Renal pelvis (tissue), 4 donors: Measurements from ENCODE around the gene ZNF205. TPM values are rescaled to one million over a fixed set of nuclear protein-coding genes. Genes with fewer than 3 reads are reported as not detected.

Experiments used
- DNase-seq: peaks from one replicate; pipeline ENCODE4 v3.0.0-alpha.2; 2013
- polyA plus RNA-seq, 3 donors: library from polyadenylated mRNA; unstranded; fragments of 120-200 nt; gene quantifications; one replicate each; pipeline ENCODE4 v1.2.1, GENCODE V29; 2013; ENCODE audit not compliant: insufficient read length in 3 of 3

Gene ZNF205
- polyA plus RNA-seq, 3 donors, result 16.2 to 20.3 (median 20.2) TPM

DNA sequence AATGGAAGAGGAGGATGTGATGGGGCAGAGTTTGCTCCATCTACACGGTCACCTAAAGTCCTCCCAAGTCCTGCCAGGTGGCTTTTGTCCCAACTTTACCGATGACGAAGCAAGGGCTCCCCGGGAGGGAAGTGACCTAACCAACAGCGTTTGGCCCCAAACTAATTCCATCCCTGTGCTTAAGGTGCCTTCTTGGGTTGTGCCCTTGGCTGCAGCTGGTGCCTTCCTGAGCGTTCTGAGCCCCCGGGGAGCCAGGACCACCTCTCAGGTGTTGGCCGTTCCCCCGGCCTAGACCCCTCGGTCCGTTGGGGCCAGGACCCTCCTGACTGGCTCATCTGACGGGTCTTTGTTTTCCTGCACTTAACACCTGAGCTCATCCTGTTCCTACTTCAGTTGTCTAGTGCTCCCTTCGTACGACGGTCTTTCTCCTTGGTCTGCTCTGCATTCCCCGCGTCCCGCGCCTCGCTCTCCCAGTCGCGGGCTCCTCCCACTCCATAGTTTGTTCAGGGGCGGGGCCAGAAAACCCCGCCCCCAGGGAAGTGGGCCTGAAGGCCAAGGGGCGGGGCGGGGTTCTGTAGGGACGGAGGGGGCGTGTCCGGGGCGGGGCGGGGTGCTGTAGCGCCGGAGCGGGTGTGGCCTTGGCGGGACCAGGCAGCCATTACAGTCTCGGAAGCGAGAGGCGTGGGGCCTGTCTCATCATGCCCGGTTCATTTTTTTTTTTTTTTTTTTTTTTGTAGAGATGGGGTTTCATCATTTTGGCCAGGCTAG lies 12.5 kb upstream of the ZNF205 start:
- peak; percentile 82 for DNase-seq

DNA sequence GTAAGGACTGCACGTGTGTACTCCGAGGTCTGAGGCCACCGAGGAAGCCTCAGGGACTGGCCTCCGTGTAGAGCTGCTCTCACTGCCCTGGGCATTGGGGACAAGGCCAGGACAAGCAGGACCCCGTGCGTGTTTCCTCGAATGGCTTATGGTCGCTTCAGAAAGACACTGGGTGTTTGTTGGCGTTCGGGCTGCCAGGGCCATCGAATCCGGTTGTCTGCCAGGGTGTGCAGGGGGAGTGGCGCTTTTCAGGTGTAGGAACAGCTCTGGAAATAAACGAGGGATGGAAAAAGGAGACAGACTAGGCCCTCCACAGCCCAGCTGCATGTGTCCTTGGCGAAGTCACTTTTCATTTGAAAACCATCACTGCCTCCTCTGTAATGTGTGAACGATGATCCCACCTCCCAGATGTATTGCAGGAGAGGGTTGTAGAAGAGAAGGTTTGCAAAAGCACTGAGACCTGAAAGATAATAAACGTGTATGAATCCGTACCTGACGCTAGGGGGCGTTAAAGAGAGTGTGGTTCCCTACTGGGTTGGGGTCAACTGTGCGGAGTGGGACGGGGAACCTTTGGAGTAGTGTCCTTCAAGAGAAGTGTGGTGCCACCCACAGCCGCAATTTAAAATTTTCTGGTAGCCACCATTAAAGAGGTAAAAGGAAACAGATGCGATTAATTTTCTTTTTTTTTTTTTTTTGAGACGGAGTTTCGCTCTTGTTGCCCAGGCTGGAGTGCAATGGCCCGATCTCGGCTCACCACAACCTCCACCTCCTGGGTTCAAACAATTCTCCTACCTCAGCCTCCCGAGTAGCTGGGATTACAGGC lies 11.2 kb upstream of the ZNF205 start:
- no peak for DNase-seq

DNA sequence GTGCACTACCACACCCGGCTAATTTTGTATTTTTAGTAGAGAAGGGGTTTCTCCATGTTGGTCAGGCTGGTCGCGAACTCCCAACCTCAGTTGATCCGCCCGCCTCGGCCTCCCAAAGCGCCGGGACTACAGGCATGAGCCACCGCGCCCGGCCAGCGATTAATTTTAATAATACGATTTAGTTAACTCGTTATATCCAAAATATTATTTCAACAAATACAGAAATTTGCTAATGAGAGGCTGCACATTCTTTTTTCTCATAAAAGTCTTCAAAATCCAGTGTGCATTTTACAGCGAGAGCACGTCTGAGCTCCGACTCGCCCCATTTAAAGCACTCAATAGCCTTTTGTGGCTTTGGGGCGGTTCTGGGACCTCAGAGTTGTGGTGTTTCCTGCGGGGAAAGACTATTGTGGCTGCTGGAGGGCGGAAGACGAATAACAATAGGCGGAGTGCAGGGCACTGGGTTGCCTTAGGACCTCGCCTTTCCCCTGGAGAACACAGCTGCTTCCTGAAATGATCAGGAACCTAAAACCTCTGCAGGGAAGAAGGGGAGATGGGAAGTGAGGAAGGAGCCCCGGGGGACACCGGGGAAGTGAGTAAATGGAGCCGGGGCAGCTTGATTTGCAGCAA lies 10.4 kb upstream of the ZNF205 start:
- DNase-seq, result no peak

DNA sequence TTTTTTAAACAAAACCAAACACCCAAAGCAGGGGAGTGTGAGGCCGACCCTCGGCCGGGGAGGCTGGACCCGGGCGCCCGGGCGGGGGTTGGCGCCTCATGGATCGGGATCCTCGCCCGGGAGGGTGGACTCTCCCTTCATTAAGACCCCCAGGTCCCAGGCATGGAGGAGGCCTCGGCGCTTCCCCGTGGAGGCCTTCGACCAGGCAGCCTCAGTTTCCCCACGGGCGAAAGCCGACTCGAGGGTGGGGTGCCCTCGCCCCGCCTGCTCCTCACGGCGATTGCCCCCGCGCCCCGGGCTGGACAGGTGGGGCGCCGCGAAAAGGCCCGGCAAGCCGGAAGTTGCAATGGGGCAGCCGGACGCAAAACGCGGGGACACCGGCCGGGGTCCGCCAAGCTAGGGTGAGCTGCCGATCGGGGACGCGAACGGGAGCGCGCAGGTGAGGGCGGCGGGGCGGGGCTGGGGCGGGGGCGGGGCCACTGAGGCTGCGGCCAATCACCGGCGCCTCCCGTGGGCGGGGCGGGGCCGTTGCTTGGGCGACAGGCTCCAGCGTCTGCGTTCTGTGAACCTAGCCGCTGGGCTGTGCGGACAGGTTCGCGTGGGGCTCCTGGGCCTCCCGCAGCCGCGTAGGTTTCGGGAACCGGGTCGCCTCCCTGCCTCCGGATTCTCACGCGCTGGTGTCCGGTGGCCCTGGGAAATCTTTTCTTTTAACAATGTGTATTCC lies 6.0 kb upstream of the ZNF205 start:
- DNase-seq, result peak; percentile 90

DNA sequence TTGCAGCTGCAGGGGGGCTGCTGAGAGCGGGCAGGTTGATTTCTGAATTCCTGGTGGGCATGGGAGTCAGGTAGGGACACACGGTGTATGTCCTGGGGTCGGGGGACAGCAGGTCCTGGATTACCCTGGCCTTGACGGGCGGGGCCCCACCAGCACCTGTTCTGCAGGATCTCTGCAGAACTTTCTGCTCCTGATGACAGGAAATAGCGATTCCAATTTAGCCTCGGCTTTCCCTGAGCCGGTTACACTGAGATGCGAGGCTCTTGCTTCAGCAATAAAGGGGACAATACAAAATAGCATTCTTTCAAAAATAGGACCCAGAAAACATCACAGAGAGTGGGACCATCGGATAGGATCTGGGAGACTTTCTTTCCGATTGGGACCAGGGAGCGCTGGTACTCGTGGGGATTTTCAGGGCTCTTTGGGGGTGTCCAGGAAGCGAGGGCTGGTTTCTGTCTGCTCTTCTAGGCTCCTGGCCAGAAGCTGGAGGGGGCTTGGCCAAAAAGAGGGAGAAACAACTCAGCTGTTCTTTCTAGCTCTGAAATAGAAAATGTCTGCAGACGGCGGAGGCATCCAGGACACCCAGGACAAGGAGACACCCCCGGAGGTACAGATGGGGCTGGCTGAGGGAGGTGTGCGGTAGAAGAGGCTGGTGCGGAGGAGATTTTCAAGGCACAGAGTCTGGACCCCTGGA lies 642 bp downstream of the ZNF205 start:
- no peak for DNase-seq

DNA sequence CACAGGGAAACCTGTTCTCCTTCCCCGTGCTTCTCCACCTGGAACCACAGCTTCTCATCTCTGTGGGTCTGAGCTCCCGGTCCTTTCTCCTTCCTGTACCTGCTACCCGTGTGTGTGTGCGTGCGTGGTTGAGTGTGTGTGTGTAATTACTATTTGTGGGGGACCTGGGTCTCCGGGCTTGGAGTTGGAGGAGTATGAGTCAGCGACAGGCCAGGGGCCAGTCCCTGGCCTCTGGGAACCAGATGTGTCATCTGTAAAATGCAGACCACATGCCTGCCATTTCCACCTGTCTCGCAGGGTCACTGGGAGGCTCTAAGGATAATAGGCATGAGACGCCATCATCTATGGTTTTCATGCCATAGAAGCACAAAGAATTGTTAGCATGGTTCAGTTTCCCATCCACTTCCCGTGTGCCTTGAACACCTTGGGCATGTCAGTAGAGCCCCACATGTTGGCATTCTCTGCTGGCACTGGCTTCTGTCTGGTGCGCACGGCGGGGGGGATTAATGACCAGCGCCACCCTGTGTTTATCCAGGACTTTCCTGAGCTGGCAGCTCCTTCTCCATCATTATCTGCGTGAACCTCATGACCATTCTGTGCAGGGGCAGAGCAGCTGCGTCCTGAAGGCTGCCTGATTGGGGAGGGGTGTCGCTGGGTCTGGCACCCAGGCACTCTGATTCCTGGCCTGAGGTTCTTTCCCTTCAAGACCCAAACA lies 1.5 kb downstream of the ZNF205 start:
- no peak for DNase-seq

DNA sequence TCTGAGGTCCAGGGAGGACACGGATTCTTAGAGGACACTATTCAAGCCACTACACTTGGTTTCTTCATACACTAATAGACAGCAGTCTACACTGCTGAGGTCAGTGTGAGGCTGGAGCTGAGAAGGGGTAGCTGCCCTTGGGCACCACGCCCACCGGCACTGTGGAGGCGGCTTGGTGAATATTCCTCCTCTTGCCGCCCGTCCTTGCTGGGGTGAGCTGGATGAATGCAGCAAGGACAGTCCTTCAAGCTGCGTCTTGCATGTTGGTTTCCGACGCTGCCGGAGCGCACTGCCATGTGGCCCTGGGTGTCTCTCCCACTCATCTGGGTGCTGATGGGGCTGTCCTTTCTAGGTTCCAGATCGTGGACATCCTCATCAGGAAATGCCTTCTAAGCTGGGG lies 2.6 kb downstream of the ZNF205 start:
- DNase-seq, result no peak

DNA sequence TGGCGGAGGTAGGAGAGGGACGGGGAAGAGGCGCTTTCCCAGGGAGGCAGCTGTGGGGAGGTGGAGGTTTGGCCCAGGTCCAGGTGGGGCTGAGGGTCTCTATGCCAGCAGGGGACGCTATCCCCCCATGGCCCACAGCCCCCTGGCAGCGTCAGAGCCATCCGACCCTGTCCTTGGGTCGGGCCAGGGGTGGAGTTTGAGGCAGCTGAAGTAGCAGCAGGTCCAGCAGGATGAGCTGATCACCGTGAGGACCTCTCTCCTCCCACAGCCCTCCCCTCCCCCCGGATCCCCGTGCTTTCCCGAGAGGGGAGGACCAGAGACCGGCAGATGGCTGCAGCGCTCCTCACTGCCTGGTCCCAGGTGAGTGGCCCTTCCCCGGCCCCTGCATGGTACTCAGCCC lies 3.2 kb downstream of the ZNF205 start:
- no peak for DNase-seq

DNA sequence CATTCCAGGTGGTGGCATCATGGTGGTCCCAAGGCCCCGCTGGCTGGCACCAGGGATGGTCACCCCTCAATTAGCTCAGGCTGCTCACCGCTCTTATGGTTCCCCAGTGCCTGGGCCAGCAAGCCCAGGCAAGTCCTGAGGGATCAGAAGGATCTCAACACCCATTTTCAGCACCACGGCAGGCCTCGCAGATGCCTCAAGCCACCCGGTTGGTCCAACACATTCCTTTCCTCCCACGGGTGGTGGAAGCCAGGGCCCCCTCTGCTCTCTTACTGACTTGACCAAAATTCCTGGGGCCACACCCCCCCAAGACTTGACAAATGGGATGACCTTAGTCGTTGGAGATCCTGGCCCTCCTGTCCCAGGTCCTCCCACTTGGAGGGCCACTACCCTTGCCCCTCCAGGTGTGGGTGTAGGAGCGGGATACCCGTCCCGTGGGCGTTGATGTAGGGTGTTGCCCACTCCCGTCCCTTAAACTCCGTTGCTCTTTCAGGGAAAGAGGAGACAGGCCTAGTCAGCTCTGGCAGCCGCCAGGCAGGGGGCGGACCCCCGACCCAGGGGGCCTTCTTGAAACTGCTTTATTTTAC lies 5.9 kb downstream of the ZNF205 start:
- DNase-seq, result no peak

DNA sequence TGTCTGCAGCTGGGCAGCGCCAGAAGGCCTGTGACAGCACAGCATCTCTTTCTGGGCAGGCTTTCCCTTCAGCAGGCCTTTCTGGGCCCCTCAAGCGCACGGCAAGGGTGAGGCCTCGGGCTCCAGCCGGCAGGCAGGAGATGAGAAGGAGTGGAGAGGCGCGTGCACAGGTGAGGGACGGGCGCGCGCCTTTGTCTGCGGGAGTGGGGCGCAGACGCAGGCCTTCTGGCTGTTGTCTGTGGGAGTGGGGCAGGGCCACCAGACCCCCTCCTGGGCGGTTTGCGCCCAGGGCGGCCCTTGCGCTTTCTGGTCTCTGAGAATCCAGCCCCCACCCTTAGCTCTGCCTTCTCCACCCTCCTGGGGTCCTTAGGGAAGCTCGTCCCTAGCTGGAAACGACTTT lies 6.5 kb downstream of the ZNF205 start:
- no peak for DNase-seq

DNA sequence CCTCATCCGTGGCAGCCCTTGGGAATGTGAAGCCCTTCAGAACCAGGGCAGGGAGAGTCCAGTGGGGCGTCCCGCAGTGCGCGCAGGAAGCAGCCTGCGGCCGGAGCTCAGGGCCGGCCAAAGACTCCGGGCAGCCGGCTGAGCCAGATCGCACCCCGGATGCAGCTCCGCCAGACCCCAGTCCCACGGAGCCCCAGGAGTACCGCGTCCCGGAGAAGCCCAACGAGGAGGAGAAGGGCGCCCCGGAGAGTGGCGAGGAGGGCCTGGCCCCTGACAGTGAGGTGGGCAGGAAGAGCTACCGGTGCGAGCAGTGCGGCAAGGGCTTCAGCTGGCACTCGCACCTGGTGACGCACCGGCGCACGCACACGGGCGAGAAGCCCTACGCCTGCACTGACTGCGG lies 6.9 kb downstream of the ZNF205 start:
- DNase-seq, result no peak

DNA sequence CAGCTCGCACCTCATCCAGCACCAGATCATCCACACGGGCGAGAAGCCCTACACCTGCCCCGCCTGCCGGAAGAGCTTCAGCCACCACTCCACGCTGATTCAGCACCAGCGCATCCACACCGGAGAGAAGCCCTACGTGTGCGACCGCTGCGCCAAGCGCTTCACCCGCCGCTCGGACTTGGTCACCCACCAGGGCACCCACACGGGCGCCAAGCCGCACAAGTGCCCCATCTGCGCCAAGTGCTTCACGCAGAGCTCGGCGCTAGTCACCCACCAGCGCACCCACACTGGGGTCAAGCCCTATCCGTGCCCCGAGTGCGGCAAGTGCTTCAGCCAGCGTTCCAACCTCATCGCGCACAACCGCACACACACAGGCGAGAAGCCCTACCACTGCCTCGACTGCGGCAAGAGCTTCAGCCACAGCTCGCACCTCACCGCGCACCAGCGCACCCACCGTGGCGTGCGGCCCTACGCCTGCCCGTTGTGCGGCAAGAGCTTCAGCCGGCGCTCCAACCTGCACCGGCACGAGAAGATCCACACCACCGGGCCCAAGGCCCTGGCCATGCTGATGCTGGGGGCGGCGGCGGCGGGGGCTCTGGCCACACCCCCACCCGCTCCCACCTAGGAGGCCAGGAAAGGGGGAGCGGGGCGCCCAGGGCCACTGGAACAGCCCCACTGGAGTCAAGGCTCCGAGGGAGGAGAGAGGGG lies 7.5 kb downstream of the ZNF205 start:
- DNase-seq, result no peak

DNA sequence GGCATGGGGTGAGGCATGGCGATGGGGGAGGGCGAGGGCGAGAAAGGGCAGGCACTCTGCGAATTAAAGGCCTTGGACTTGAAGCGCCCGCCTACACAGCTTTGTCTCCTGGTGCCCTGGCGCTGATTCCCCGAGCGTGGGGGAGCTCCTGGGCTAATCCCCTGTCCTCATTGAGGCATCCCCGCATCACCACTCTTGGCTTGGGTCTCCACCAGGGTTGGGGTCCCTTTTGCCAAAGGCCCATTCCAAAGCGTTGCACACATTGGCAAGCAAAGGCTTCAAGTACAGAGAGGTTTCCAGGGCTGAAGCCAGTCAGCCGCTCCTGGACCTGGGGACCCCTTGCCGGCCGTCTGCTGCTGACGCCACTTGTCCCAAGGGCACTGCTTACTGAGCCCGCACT lies 8.0 kb downstream of the ZNF205 start:
- no peak for DNase-seq

DNA sequence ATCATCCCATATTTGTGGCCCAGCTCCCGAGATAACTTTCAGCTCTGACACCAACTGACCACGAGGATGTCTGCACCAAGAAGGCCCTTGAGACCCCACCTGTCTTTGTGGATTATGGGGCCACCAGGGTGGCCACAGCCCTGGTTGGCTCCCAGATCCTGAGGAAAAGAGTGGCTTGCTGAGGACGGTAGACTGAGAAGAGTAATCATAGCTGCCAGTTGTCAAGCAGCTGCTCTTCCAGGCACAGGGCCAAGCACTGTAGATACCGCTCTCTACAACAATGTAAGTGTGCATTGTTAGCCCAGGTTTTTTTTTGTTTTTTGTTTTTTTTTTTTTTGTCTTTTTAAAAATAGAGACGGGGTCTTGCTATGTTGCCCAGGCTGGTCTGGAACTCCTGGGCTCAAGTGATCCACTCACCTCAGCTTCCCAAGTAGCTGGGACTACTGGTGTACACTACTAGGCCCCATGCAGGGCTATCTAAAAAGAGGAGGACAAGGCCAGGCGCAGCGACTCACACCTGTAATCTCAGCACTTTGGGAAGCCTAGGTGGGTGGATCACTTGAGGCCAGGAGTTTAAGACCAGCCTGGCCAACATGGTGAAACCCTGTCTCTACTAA lies 9.6 kb downstream of the ZNF205 start:
- DNase-seq, result no peak

DNA sequence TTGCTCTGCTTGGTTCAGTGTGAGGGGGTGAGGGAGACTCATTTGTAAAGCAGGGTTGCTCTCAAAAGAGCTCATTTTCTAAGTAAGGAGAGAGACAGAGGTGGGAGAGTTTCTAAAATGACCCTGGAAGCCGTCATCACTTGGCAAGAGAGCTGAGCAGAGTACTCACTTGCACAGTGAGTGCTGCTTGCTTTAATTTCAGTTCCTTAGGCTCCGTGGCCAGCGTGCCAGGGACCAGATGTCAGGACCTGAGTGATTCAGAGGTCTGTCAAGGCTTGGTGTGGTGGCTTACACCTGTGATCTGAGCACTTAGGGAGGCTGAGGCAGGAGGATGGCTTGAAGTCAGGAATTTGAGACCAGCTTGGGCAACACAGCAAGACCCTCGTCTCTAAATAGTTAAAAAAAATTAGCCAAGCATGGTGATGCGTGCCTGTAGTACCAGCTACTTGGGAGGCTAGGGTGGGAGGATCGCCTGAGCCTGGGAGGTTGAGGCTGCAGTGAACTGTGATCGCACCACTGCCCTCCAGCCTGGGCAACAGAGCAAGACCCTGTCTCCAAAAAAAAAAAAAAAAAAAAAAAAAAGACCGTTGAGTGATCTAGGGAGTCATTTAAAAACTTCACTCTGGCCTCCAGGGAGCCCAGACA lies 10.7 kb downstream of the ZNF205 start:
- no peak for DNase-seq

DNA sequence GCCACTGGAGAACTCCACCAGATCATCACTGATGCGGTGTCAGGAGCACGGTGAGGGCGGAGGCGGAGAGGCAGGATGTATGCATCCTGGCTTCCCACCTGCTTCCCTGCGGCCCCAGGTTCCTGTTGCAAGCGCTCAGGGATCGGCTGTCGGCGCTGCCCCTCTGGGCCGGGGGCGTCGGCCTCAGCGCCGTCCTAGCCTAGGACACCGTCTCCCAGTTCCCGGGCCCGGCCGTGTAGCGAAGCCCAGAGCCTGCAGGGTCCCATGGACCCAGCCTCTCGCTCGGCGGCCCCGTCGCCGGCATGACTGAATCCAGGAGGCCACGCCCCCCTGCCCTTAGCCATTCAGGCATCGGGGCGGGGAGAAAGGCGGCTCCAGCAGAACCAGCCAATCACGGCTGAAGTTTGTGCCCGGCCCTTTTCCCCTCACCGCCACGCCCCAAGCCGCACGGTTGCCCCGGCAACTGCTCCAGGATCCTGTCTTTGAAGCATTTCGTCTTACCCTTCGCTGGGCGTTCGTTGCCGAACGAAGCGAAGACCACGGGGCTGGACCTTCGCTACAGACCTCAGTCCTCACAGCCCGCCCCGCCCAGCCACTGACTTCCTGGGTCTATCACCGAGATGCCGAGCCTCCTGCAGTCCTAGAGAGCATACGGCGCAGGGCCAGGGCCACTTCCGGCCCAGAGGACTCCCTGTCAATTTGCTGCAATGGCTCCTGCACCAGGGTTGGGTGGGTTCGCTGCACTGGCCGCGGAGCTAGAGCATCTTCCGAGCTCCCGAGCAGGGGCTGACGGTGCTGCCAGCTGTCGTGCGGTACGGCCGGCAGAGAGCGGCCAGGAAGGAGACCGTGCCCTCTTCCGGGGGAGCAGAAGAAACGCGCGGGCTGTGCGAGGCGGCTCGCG lies 11.8 kb downstream of the ZNF205 start:
- peak; percentile 97 for DNase-seq

DNA sequence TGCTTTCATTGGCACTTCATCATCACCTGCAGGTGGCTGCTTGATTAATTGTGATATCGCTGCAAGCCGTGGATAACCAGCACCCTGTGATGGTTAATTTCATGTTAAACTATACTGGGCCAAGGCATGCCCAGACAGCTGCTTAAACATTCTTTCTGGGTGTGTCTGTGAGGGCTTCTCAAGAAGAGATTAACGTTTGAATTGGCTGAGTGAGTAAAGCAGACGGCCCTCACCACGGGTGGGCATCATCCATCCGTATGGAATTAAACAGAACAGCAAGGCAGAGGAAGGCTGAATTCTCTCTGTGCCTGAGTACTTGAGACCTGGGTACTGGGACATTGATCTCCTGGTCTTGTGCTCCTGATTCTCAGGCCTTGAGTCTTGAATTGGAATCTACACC lies 15.4 kb downstream of the ZNF205 start:
- DNase-seq, result no peak
